SK-N-SH (cell line): ENCODE data around the gene SGCA. TPM values are rescaled to one million over a fixed set of nuclear protein-coding genes. Genes with fewer than 3 reads are reported as not detected.
A peak's percentile ranks its signal among the peaks of the same experiment; 100 is the strongest.

Experiments
- CTCF ChIA-PET: fragments of 300-600, 350-600 bp; formaldehyde crosslinking; extraction: SDS; loops from one replicate; lab custom pipeline; 2021; lab: Yijun Ruan, JAX
- POLR2A ChIA-PET: fragments of 350-600 bp; sonication (Branson Sonifier 250); formaldehyde crosslinking; extraction: SDS; loops from one replicate; lab custom pipeline; 2020; ENCODE audit warnings: antibody characterized with exemption, inconsistent platforms; lab: Yijun Ruan, JAX
- DNase-seq: peaks from one replicate; pipeline ENCODE4 v3.0.0; 2012
- H2AFZ ChIP-seq: fragments of 200-600 bp; sonication (generic); 2 replicates; pipeline ENCODE4 v1.8.1; 2016; ENCODE audit warnings: antibody characterized with exemption, mild to moderate bottlenecking, low read depth
- H3F3A ChIP-seq: fragments of 200-600 bp; sonication (generic); replicated peaks from 2 replicates; pipeline ENCODE3; 2016; ENCODE audit warnings: antibody characterized with exemption, mild to moderate bottlenecking; ENCODE audit not compliant: insufficient read depth
- H3K27ac ChIP-seq, 2 experiments: fragments of 200-500 bp in 1 of 2; fragments of 200-600 bp in 1 of 2; sonication (Bioruptor generic) in 1 of 2; sonication (generic), shearing (Covaris generic) in 1 of 2; 2 replicates each; pipeline versions ENCODE4 v1.5.1 to v1.6.1; 2014 to 2016; ENCODE audit warnings: low read depth in 2 of 2, inconsistent platforms in 1 of 2, low read length in 1 of 2, mild to moderate bottlenecking in 1 of 2, mixed read lengths in 1 of 2
- H3K27me3 ChIP-seq: fragments of 200-600 bp; sonication (generic), shearing (Covaris generic); 2 replicates; pipeline ENCODE4 v1.6.1; 2016; ENCODE audit warnings: mixed run types; ENCODE audit not compliant: insufficient read depth
- H3K36me3 ChIP-seq, 2 experiments: fragments of 200-500 bp in 1 of 2; fragments of 200-600 bp in 1 of 2; sonication (Bioruptor generic) in 1 of 2; sonication (generic) in 1 of 2; replicated peaks in 1 of 2; 2 replicates each; pipeline versions ENCODE3 to v1.5.1; 2014 to 2016; ENCODE audit warnings: low read length in 1 of 2, mild to moderate bottlenecking in 1 of 2; ENCODE audit not compliant: insufficient read depth in 2 of 2, control insufficient read depth in 1 of 2
- H3K4me1 ChIP-seq, 2 experiments: fragments of 200-500 bp in 1 of 2; fragments of 200-600 bp in 1 of 2; sonication (Bioruptor generic) in 1 of 2; sonication (generic), shearing (Covaris generic) in 1 of 2; 2 replicates each; pipeline versions ENCODE4 v1.5.1 to v1.6.1; 2014 to 2016; ENCODE audit warnings: low read depth in 1 of 2, low read length in 1 of 2, mixed run types in 1 of 2; ENCODE audit not compliant: insufficient read depth in 2 of 2, control insufficient read depth in 1 of 2
- H3K4me2 ChIP-seq: fragments of 200-600 bp; sonication (generic), shearing (Covaris generic); 2 replicates; pipeline ENCODE4 v1.6.1; 2017; ENCODE audit warnings: mixed run types
- H3K4me3 ChIP-seq, 2 experiments: fragments of 200-500 bp in 1 of 2; fragments of 200-600 bp in 1 of 2; sonication (Bioruptor generic) in 1 of 2; sonication (generic), shearing (Covaris generic) in 1 of 2; 2 replicates each; pipeline versions ENCODE4 v1.5.1 to v1.8.1; 2014 to 2016; ENCODE audit warnings: low read depth in 2 of 2, inconsistent platforms in 1 of 2, low read length in 1 of 2, mild to moderate bottlenecking in 1 of 2, mixed read lengths in 1 of 2, moderate library complexity in 1 of 2
- H3K79me2 ChIP-seq: fragments of 200-600 bp; sonication (generic); 2 replicates; pipeline ENCODE4 v1.8.1; 2017; ENCODE audit warnings: mild to moderate bottlenecking; ENCODE audit not compliant: insufficient read depth
- H3K9ac ChIP-seq: fragments of 200-600 bp; sonication (generic); 2 replicates; pipeline ENCODE4 v1.6.1; 2017; ENCODE audit warnings: mixed run types
- H3K9me2 ChIP-seq: fragments of 200-600 bp; sonication (generic); 2 replicates; pipeline ENCODE4 v1.6.1; 2017; ENCODE audit warnings: mixed run types
- H3K9me3 ChIP-seq: fragments of 200-600 bp; sonication (generic); 2 replicates; pipeline ENCODE4 v1.6.1; 2017; ENCODE audit warnings: mixed run types, mild to moderate bottlenecking, moderate library complexity
- H4K20me1 ChIP-seq: fragments of 200-600 bp; sonication (generic); 2 replicates; pipeline ENCODE4 v1.6.1; 2017; ENCODE audit warnings: mild to moderate bottlenecking, mixed run types; ENCODE audit not compliant: insufficient read depth
- ELF1 ChIP-seq: IDR thresholded peaks from 2 replicates; pipeline ENCODE4 v1.4.0; 2012
- EZH2phosphoT487 ChIP-seq: fragments of 200-600 bp; sonication (generic); IDR thresholded peaks from 2 replicates; pipeline ENCODE4 v1.6.1; 2017; ENCODE audit warnings: low read depth, mixed run types, mild to moderate bottlenecking, antibody characterized with exemption, moderate library complexity, borderline replicate concordance
- FOXM1 ChIP-seq: IDR thresholded peaks from 2 replicates; pipeline ENCODE4 v1.4.0; 2012; ENCODE audit warnings: low read depth, mild to moderate bottlenecking
- SMC3 ChIP-seq: IDR thresholded peaks from 2 replicates; pipeline ENCODE4 v1.6.1; 2012; ENCODE audit warnings: low read depth, low read length, improper control_type of control experiment
- TAF1 ChIP-seq: IDR thresholded peaks from 2 replicates; pipeline ENCODE4 v1.6.1; 2012; ENCODE audit warnings: low read depth, mild to moderate bottlenecking, low read length, moderate library complexity, borderline replicate concordance
- TCF12 ChIP-seq: IDR thresholded peaks from 2 replicates; pipeline ENCODE4 v1.4.0; 2012
- TEAD4 ChIP-seq: IDR thresholded peaks from 2 replicates; pipeline ENCODE4 v1.4.0; 2012; ENCODE audit warnings: mild to moderate bottlenecking, borderline replicate concordance; ENCODE audit not compliant: insufficient read depth
- WGBS: methylation state at CpG from one replicate; pipeline ENCODE4 v1.1.6; 2017; ENCODE audit warnings: low lambda C conversion rate; 5-methylcytosine and 5-hydroxymethylcytosine counted together
- polyA plus RNA-seq, 3 experiments: library from polyadenylated mRNA; depleted of rRNA; stranded (reverse); fragments of >200 nt; gene quantifications; 2 replicates each; pipeline ENCODE4 v1.2.3, GENCODE V29; 2012
- TF ChIP-seq, protein P1 (sequence below): IDR thresholded peaks from 2 replicates; pipeline ENCODE4 v1.4.0; 2012; ENCODE audit warnings: low read depth, borderline replicate concordance
- TF ChIP-seq, protein P2 (sequence below): fragments of 200-600 bp; sonication (generic); IDR thresholded peaks from 2 replicates; pipeline ENCODE4 v1.6.1; 2017; ENCODE audit warnings: antibody characterized with exemption, mild to moderate bottlenecking, moderate library complexity
- TF ChIP-seq, protein P3 (sequence below): IDR thresholded peaks from 2 replicates; pipeline ENCODE4; 2012
- TF ChIP-seq, protein P4 (sequence below): IDR thresholded peaks from 2 replicates; pipeline ENCODE4 v1.4.0; 2012; ENCODE audit warnings: low read depth

The SGCA gene
- polyA plus RNA-seq, 1 of the 3 experiments (the other 2 are of a cell fraction), result not detected

DNA sequence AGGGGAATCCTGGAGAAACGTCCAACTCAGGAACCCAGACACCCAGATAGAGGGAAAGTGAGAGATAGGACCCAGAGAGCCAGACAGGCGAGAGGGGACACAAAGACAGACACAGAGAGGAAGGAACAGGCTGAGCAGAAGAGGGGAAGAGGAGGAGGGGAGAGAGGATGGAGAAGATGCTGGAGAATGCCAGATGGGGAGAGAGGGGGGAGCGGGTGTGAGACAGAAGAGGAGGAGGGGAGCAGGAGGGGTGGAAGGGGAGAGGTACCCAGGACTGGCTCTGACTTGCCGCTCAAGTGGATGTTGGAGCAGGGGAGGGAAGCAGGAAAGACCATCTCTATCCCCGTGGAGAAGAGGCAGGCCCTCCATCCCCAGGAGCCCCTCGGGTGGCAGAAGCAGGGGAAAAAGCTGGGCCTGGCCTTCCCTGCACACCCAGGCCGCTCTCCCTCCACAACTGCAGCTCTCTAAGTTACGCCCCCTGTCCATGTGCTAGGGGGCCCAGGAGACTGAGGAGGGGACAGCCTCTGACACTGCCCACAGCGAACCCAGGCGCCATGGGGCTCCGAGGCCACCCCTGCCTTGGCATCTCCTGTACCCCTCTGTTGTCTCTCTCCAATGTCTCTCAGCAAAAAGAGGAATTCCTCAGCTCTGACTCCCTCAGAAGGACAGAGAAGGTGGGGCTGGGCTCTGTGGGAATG, 20.1 kb upstream of the SGCA start (continued):
- TF ChIP-seq, protein P1, sequence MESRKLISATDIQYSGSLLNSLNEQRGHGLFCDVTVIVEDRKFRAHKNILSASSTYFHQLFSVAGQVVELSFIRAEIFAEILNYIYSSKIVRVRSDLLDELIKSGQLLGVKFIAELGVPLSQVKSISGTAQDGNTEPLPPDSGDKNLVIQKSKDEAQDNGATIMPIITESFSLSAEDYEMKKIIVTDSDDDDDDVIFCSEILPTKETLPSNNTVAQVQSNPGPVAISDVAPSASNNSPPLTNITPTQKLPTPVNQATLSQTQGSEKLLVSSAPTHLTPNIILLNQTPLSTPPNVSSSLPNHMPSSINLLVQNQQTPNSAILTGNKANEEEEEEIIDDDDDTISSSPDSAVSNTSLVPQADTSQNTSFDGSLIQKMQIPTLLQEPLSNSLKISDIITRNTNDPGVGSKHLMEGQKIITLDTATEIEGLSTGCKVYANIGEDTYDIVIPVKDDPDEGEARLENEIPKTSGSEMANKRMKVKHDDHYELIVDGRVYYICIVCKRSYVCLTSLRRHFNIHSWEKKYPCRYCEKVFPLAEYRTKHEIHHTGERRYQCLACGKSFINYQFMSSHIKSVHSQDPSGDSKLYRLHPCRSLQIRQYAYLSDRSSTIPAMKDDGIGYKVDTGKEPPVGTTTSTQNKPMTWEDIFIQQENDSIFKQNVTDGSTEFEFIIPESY, result no peak
- TF ChIP-seq TCF12 (no peak), TEAD4 (no peak)
- TF ChIP-seq, all 33 proteins: peak for 0

DNA sequence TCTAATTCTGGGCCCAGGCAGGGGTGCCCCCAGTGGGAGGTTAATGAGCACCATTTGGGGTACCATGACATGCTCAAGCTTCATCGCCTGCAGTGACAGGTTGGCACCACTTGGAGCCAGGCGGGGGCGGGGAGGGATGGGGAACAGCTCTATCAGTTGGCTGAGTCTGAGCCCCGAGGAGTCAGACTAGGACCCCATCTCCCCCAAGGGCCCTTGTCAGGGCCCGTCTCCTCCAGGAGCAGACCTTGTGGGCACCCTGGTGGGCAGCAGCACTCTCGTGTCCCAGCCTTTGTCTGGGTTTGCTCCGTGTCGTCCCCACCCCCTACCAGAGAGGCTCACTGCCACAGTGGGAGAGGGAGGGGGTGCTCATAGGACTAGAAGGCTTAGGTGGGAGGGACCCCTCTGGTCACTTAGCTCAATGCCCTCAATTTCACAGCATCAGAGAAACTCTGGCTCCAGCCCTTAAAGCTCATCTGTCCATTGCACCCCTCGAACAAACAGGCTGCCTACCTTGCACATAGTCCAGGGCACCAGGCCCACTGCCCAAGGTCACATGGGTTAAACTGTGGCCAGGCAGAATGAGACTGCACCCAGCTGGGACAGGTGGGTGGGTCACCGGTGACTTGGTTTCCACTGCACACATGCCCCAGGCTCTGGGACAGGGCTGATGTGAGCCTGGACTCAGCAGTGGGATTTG, 19.4 kb upstream of the SGCA start:
- TF ChIP-seq ELF1 (no peak), TEAD4 (no peak)
- TF ChIP-seq, protein P2, sequence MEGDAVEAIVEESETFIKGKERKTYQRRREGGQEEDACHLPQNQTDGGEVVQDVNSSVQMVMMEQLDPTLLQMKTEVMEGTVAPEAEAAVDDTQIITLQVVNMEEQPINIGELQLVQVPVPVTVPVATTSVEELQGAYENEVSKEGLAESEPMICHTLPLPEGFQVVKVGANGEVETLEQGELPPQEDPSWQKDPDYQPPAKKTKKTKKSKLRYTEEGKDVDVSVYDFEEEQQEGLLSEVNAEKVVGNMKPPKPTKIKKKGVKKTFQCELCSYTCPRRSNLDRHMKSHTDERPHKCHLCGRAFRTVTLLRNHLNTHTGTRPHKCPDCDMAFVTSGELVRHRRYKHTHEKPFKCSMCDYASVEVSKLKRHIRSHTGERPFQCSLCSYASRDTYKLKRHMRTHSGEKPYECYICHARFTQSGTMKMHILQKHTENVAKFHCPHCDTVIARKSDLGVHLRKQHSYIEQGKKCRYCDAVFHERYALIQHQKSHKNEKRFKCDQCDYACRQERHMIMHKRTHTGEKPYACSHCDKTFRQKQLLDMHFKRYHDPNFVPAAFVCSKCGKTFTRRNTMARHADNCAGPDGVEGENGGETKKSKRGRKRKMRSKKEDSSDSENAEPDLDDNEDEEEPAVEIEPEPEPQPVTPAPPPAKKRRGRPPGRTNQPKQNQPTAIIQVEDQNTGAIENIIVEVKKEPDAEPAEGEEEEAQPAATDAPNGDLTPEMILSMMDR, result peak; percentile 22
- Histone ChIP-seq H3F3A (peaks cover 28% of the 10 kb centered on the region), H3K4me2 (peak overlapping the region; percentile 97), H3K4me3 (peak overlapping the region in 1 of 2 experiments; percentile 66; a peak in 1 of 4 replicates), H2AFZ (no peak overlapping the region), H3K9me2 (no peaks in the 10 kb centered on the region), H3K79me2 (peaks cover 83% of the 10 kb centered on the region), H4K20me1 (peaks cover 70% of the 10 kb centered on the region), H3K27me3 (no peaks in the 10 kb centered on the region), H3K27ac (no peak overlapping the region), H3K9ac (no peak overlapping the region), H3K36me3 (peaks cover 22 to 44% of the 10 kb centered on the region in 2 experiments), H3K9me3 (no peaks in the 10 kb centered on the region), H3K4me1 (peaks cover 21 to 35% of the 10 kb centered on the region in 2 experiments; a peak in 3 of 4 replicates)
- POLR2A ChIA-PET, result interaction anchor here (0.9 to 1.3 kb wide), 2 partner anchors 14 to 32 kb away, joined by 3 to 4 read pairs; no protein-coding TSS in a partner anchor
- CTCF ChIA-PET, result interaction anchor here (0.6 to 12.8 kb wide), 16 partner anchors 8 to 149 kb away, joined by 3 to 169 read pairs (median 6); partner anchors contain the start of genes COL1A1 and SGCA
- WGBS, result over 99% methylated on average over 10 of the region's 10 CpGs
- DNase-seq, result no peak

DNA sequence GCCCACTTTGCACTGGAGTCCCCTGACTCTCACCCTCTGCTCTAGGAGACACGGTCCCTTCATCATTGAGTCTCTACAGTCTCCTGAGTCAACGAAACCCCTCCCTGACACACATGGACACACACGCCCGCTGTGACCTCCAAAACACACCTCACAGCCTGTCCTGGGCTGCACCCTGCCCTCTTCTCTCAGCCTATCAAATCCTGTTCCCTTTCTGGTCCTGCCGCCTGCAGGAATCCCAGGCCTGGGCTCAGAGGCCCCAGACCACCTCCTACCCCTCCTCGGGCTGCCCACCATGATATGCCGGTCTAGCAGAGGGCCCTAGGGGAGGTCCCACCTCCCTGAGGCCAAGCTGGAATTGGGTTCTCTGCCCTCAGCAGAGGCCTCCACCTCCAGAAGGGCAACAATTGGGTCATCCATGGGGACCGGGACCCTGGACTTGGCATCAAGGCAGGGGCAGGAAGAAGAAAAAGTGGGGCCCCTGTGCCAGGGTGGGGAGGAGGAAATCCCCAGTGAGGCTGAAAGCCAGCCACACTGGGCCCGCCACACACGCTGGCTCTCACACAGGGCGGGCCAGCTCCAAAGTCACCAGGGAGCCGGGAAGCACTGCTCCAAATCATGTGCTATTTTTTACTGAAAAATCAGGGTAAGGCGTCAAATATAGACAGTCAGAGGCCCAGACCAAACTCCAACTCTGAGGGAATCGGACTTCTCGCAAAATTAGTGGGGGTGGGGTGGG, 18.7 kb upstream of the SGCA start:
- Histone ChIP-seq H3K4me1 (peaks cover 21 to 38% of the 10 kb centered on the region in 2 experiments; a peak in 3 of 4 replicates), H3K9me3 (no peaks in the 10 kb centered on the region)
- WGBS, result 87% methylated on average over 14 of the region's 15 CpGs
- TF ChIP-seq, protein P1, result no peak
- TF ChIP-seq EZH2phosphoT487 (no peak), SMC3 (no peak), TEAD4 (no peak), FOXM1 (no peak), ELF1 (no peak), TAF1 (no peak)
- TF ChIP-seq, protein P3, sequence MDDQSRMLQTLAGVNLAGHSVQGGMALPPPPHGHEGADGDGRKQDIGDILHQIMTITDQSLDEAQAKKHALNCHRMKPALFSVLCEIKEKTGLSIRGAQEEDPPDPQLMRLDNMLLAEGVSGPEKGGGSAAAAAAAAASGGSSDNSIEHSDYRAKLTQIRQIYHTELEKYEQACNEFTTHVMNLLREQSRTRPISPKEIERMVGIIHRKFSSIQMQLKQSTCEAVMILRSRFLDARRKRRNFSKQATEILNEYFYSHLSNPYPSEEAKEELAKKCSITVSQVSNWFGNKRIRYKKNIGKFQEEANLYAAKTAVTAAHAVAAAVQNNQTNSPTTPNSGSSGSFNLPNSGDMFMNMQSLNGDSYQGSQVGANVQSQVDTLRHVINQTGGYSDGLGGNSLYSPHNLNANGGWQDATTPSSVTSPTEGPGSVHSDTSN, result no peak
- TF ChIP-seq, protein P4, sequence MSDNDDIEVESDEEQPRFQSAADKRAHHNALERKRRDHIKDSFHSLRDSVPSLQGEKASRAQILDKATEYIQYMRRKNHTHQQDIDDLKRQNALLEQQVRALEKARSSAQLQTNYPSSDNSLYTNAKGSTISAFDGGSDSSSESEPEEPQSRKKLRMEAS, result no peak

More for the DNA sequence above, 18.7 kb upstream of the SGCA start:
- no peak overlapping the region for H2AFZ ChIP-seq
- peak overlapping the region; percentile 66 to 81 for H3K4me3 ChIP-seq
- peaks cover 64% of the 10 kb centered on the region for H4K20me1 ChIP-seq
- H3F3A ChIP-seq, result peaks cover 26% of the 10 kb centered on the region
- H3K36me3 ChIP-seq, result peaks cover 15 to 37% of the 10 kb centered on the region in 2 experiments
- H3K9me2 ChIP-seq, result no peaks in the 10 kb centered on the region
- DNase-seq, result no peak
- peak overlapping the region; percentile 92 for H3K9ac ChIP-seq
- H3K27ac ChIP-seq, result peak overlapping the region; percentile 2 to 54; a peak in 2 of 4 replicates
- no peaks in the 10 kb centered on the region for H3K27me3 ChIP-seq
- POLR2A ChIA-PET, result interaction anchor here (0.6 to 2.0 kb wide), 3 partner anchors 15 to 53 kb away, joined by 3 to 8 read pairs (median 4); partner anchors contain the start of gene PDK2
- CTCF ChIA-PET, result interaction anchor here (0.9 to 12.8 kb wide), 14 partner anchors 9 to 60 kb away, joined by 3 to 169 read pairs (median 11); partner anchors contain the start of genes COL1A1 and SGCA
- peaks cover 83% of the 10 kb centered on the region for H3K79me2 ChIP-seq
- H3K4me2 ChIP-seq, result peak overlapping the region; percentile 97
